ENCODE results near the gene FOXF1. TPM values are rescaled to one million over a fixed set of nuclear protein-coding genes. Genes with fewer than 3 reads are reported as not detected.

The FOXF1 gene
- total and polyA plus RNA-seq, 9 of the 15 experiments (the other 6 are each of a cell fraction or from before 2014, with no cell fraction given) = 0.04 TPM; not detected in 8

GRCh38 chr16:86558355-86559193 is 48.2 kb downstream of the FOXF1 start:
- FAIRE-seq = no peak
- intact Hi-C loops (cut with micrococcal nuclease) (no loop called here), in situ Hi-C loops (cut with MboI) (loop anchor here (25.0 kb wide), 1 partner anchor 1079 kb away; no protein-coding TSS in a partner anchor)
- H3K4me3 ChIP-seq = no peak overlapping the region
- H3K9me3 ChIP-seq (replicated peaks; ENCODE audit: control insufficient read depth, insufficient read depth, low read depth, low read length) = no peaks in the 10 kb centered on the region
- ChIA-PET CTCF (ENCODE audit: low intra/inter-chr PET ratio) (no interaction called here), POLR2A (interaction anchor here (0.6 to 0.7 kb wide), 2 partner anchors 222 to 492 kb away, joined by 3 read pairs; no protein-coding TSS in a partner anchor)
- H4K20me1 ChIP-seq (replicated peaks; ENCODE audit: control insufficient read depth, insufficient read depth, low read length) = no peaks in the 10 kb centered on the region
- H3K27ac ChIP-seq (ENCODE audit: extremely low read depth, low read depth, low read length) = no peak overlapping the region
- TF ChIP-seq ZZZ3 (IDR thresholded peaks at IDR 0.05) = no peak
- TF ChIP-seq, protein P1, sequence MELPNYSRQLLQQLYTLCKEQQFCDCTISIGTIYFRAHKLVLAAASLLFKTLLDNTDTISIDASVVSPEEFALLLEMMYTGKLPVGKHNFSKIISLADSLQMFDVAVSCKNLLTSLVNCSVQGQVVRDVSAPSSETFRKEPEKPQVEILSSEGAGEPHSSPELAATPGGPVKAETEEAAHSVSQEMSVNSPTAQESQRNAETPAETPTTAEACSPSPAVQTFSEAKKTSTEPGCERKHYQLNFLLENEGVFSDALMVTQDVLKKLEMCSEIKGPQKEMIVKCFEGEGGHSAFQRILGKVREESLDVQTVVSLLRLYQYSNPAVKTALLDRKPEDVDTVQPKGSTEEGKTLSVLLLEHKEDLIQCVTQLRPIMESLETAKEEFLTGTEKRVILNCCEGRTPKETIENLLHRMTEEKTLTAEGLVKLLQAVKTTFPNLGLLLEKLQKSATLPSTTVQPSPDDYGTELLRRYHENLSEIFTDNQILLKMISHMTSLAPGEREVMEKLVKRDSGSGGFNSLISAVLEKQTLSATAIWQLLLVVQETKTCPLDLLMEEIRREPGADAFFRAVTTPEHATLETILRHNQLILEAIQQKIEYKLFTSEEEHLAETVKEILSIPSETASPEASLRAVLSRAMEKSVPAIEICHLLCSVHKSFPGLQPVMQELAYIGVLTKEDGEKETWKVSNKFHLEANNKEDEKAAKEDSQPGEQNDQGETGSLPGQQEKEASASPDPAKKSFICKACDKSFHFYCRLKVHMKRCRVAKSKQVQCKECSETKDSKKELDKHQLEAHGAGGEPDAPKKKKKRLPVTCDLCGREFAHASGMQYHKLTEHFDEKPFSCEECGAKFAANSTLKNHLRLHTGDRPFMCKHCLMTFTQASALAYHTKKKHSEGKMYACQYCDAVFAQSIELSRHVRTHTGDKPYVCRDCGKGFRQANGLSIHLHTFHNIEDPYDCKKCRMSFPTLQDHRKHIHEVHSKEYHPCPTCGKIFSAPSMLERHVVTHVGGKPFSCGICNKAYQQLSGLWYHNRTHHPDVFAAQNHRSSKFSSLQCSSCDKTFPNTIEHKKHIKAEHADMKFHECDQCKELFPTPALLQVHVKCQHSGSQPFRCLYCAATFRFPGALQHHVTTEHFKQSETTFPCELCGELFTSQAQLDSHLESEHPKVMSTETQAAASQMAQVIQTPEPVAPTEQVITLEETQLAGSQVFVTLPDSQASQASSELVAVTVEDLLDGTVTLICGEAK (IDR thresholded peaks at IDR 0.05) = peak; percentile 56
- TF ChIP-seq, protein P1 (CRISPR knock-in tag; IDR thresholded peaks at IDR 0.05) = no peak
- peaks cover 0 to 12% of the 10 kb centered on the region in 2 experiments; a peak in 3 of 5 replicates for H3K4me1 ChIP-seq (replicated peaks in 1 of 2; ENCODE audit: control insufficient read depth in 2 of 2, insufficient read depth in 2 of 2, low read length in 2 of 2)
- H3K4me2 ChIP-seq (ENCODE audit: insufficient read depth, low read length) = no peak overlapping the region
- no peaks in the 10 kb centered on the region for H3K9me1 ChIP-seq (ENCODE audit: control insufficient read depth, insufficient read depth, low read length)
- H3K27me3 ChIP-seq (ENCODE audit: control insufficient read depth in 2 of 2, insufficient read depth in 2 of 2, low read length in 2 of 2) = peaks cover 24 to 38% of the 10 kb centered on the region in 2 experiments; a peak in 4 of 5 replicates
- WGBS (ENCODE audit: insufficient coverage, low coverage, missing lambda C conversion rate) = 19% methylated on average over 27 of the region's 28 CpGs
- DNase-seq (ENCODE audit: extremely low read depth in 1 of 4, low spot score in 3 of 4) = no peak
- peaks cover 12% of the 10 kb centered on the region for H3K79me2 ChIP-seq (ENCODE audit: control insufficient read depth, insufficient read depth, low read length)
- BruUV-seq (replicated peaks) = no TSS peak
- no peaks in the 10 kb centered on the region for H3K36me3 ChIP-seq (ENCODE audit: control insufficient read depth, insufficient read depth, low read length)
- no peak for ATAC-seq
- no peak overlapping the region for H2AFZ ChIP-seq (ENCODE audit: low read depth, low read length)
- no peak overlapping the region for H3K9ac ChIP-seq (ENCODE audit: insufficient read depth in 1 of 2, low read depth in 2 of 2, low read length in 2 of 2)

Measured in K562 (cell line).